Vagina (tissue), 2 donors: ENCODE results near the gene BMPR1A.

Source experiments
- POLR2A ChIP-seq, 2 donors: fragments of 450-650 bp; IDR thresholded peaks; one replicate each; pipeline ENCODE4 v1.6.1; 2017; ENCODE audit warnings: antibody characterized with exemption in 2 of 2, mild to moderate bottlenecking in 2 of 2, moderate library complexity in 2 of 2
- POLR2AphosphoS5 ChIP-seq, 2 donors: sonication (generic); formaldehyde crosslinking; IDR thresholded peaks; one replicate each; pipeline ENCODE4 v1.9.0; 2017; ENCODE audit warnings: antibody characterized with exemption in 2 of 2, mild to moderate bottlenecking in 2 of 2, low read depth in 1 of 2; ENCODE audit not compliant: insufficient read depth in 1 of 2
- TF ChIP-seq, protein P1 (sequence below), 3 experiments: fragments of 450-650 bp in 2 of 3; fragments of 200-600 bp in 1 of 3; sonication (generic) in 1 of 3; IDR thresholded peaks; one replicate each; pipeline ENCODE4 v1.5.1; 2017 to 2019; ENCODE audit warnings: antibody characterized with exemption in 3 of 3, mild to moderate bottlenecking in 2 of 3, moderate library complexity in 2 of 3

DNA sequence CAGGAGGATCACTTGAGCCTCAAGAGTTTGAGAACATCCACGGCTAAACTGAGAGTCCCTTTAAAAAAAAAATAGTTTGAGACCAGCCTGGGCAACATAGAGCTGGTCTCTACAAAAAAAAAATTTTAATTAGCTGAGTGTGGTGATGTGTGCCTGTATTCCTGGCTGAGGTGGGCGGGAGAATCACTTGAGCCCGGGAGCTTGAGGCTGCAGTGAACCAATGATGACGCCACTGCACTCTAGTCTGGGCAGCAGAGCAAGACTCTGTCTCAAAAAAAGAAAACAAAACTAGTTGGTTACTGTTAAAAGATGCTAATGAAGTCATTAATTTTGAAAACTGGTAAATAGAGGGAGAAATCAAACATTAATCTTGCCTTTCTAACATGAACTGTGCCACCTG is 124.6 kb downstream of the BMPR1A start:
- TF ChIP-seq, protein P1, sequence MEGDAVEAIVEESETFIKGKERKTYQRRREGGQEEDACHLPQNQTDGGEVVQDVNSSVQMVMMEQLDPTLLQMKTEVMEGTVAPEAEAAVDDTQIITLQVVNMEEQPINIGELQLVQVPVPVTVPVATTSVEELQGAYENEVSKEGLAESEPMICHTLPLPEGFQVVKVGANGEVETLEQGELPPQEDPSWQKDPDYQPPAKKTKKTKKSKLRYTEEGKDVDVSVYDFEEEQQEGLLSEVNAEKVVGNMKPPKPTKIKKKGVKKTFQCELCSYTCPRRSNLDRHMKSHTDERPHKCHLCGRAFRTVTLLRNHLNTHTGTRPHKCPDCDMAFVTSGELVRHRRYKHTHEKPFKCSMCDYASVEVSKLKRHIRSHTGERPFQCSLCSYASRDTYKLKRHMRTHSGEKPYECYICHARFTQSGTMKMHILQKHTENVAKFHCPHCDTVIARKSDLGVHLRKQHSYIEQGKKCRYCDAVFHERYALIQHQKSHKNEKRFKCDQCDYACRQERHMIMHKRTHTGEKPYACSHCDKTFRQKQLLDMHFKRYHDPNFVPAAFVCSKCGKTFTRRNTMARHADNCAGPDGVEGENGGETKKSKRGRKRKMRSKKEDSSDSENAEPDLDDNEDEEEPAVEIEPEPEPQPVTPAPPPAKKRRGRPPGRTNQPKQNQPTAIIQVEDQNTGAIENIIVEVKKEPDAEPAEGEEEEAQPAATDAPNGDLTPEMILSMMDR (IDR thresholded peaks at IDR 0.05), result no peak
- no peak for TF ChIP-seq POLR2A (IDR thresholded peaks at IDR 0.05)
- TF ChIP-seq POLR2AphosphoS5 (IDR thresholded peaks at IDR 0.05; ENCODE audit: insufficient read depth in 1 of 2, low read depth in 1 of 2), result no peak
